Middle frontal gyrus (tissue), 1 donor: ENCODE measurements around the gene MDGA2.
A peak's percentile ranks its signal among the peaks of the same experiment; 100 is the strongest.
"Not testable (repeated sequence)": the region's sequence is repeated elsewhere in the genome, so short reads cannot be mapped to it uniquely, and the experiment has no call there.

Experiments used
- DNase-seq: peaks from one replicate; pipeline ENCODE4 v3.0.0-alpha.2; 2015; ENCODE audit warnings: low spot score; ENCODE audit errors: extremely low spot score

Gene MDGA2

DNA sequence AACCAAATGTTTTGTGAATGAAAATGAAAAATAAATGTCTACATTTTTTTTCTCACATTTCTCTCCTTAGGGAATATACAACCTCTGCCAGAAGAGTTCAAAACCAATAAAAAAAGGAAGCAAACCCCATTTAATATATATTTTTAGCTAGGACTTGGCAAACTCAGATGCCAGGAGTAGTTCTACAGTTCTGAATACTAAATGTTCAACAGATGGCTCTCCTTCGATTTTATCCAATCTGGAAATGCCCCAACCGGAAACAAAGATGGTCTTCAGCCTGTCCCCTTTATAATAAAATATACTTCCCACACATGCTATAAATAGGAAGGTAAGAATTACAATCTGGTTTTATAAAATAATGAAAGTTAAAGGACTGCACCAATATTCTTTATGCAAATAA lies 330.4 kb downstream of the MDGA2 start:
- no peak for DNase-seq

DNA sequence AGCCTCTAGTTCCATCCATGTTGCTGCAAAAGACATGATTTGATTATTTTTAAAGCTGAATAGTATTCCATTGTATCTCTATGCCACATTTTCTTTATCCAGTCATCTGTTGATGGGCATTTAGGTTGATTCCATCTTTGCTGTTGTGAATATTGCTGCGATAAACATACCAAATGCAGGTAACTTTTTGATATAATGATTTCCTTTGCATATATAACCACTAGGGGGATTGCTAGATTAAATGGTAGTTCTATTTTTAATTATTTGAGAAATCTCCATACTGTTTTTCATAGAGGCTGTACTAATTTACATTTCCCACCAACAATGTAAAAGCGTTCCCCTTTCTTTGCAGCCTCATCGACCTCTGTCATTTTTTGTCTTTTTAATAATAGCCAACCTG lies 342.5 kb downstream of the MDGA2 start:
- DNase-seq = no peak

DNA sequence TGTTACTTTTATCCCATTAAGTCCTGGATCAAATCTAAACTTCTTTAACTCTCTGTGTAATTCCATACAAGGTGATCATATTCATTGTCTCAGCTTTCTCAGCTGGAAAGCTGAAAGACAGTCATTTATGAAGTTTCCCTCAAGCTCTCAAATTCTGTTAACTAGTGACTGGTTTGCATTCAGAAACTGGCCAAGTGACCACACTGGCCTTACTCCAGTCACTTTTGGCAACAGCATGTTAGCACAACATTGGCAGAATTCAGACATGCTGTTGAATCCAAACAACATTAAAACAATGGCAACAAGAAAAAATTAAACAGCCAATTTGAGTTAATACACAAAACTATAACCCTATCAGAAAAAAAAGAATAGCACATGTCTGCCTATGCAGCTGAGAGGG lies 343.3 kb downstream of the MDGA2 start:
- no peak for DNase-seq

DNA sequence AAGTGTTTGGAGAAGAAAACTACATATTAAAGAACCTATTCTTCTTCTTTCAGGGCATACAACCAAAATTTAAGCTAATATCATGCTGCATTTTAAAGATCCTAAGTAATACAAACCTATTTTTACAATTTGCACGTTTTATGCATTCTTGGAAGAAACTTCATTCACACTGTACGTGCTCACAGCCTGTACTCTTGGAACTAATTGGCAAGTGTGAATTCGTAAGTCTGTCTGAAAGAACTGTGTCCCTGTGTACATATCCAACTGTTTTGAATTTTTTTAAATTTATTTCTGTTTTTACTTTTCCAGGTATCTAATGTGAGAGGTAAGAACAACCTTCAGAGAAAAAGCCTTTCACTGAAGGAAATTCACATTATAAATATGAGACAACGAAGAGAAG lies 347.0 kb downstream of the MDGA2 start:
- DNase-seq = no peak

DNA sequence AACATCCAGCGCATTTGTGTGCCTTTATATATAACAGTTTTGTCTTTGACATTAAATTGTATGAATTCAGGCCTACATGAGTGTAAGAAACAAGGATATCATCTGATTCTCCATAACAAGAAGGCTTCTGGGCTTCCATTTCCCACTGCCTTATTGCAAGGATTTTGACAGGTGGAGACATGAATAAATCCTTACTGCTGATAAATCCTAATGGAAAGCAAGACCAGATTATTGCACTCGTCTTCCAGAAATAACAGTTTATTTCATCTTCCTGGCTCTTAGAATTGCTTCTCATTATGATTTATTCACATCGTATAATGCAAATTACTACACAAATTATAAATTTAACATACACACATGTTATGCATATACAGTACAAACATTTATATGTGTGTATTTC lies 348.1 kb downstream of the MDGA2 start:
- DNase-seq = no peak

- DNase-seq = no peak
These were observed 352.7 kb downstream of the MDGA2 start for GRCh38 chr14:47322751-47323150.

DNA sequence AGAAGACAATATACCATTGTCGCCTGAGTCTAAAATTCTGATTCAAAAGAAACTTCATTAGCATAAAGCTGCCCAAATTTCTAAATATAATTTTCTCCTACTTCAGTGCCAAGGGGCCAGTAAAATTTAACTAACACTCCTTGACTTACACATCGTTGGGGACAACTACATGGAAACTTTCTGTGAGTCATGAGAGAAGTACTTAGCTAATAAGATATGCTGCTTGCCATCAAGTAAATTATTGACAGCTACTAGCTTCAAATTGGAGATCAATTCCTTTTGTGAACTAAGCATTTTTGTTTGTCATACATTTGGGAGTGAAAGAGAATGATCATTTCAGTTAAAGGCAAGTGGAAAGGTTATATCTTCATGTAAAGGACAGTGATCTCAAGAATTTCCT lies 373.3 kb downstream of the MDGA2 start:
- DNase-seq = no peak

DNA sequence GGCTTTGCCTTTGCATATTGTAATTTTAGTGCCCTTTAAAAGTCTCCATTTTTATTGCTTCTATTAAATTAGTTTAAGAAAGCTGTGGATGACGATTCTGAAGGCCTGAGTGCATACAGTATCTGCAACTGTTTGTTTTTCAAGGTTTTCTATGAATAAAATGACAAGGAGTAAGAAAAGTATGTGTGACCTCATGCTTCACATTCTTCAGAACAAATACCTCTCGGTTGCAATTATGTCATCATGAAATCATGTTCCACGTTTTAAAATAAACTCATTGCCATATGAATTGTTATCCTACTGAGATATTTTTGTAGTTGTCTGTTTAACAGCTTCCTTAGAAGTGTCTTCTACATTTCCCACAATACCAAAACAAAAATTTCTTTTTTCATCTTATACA lies 374.6 kb downstream of the MDGA2 start:
- no peak for DNase-seq

DNA sequence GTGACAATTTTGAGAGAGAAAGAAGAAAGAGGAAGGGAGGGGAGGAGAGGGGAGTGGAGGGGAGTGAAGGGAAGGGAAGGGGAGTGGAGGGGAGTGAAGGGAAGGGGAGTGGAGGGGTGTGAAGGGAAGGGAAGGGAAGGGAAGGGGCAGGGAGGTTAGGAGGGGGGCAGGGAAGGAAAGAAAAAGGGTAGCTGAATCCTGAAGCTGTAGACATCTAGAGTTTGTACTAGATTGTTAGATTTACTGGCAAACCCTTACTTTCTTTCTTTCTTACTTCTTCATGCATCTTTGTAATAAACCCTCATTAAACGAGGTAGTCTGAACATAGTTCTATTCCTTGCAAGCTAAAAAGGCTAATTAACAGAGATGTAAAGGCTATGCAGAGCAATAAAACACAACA lies 378.0 kb downstream of the MDGA2 start:
- DNase-seq = no peak

DNA sequence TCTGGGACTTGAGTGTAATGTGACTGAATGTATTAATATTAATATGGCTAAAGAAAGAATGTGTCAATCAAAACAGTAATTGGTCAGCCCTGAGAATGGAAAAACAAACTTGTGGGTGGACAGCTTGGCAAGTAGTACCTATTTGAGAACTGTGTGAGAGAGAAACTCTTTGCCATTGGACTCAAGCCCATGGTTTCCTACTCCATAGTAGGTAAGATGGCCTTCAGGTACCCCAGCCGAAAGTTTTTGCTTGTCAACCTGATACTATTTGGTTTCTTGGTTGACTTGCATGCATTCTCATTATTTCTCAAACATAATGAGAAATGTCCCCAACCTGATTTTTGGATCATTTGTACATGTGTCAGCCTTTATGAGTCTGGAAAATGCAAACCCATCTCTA lies 391.1 kb downstream of the MDGA2 start:
- DNase-seq = no peak

GRCh38 chr14:47281761-47282160 lies 393.6 kb downstream of the MDGA2 start:
- DNase-seq = not testable (repeated sequence)

DNA sequence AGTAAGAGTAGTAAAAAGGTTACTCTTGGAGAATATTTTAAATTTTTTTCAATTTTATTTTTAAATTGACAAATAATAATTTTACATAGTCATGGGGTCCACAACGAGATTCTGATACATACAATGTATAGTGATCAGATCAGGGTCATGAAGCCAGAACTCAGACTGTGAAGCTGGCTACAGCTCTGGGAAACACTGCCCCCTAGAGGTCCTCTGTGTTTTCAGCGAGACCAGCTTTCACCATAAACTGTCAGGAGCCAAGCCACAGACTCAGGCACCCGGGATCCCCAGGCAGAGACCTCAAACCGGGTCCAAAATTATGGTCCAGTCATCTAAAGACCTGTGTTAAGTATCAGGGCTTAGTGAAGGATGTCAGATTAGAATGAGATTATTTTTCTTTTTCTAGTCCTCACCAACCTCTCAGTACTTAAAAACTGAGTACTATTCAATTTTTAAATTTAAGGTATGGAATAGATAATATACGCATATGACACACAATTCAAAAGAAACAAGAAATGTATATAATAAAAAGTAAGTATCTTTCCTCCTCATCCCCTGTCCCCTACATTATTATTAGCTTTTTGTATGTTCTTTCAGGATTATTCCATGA lies 397.1 kb downstream of the MDGA2 start:
- DNase-seq = no peak

DNA sequence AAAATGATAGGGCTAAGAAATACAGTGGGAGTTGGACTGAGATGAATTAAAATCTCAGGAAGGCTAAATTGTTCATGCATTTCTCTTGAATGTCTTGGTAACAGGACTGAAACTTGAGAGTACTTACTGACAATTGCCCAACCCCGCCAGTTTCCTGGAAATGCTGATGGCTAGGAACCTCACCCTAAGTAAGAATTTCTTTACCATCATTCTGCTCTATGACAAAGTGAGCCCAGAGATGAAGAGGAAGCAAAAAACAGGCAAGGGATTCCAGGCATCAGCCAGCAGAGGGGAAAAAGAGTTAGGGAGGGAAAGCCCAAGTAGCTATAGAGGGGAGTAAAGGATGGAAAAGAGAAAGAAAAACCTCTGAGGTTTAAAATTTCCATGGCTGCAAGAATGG lies 397.7 kb downstream of the MDGA2 start:
- no peak for DNase-seq

GRCh38 chr14:47276931-47277330 lies 398.5 kb downstream of the MDGA2 start:
- DNase-seq = no peak

- DNase-seq = no peak
These were observed 401.5 kb downstream of the MDGA2 start for GRCh38 chr14:47273939-47274338.

DNA sequence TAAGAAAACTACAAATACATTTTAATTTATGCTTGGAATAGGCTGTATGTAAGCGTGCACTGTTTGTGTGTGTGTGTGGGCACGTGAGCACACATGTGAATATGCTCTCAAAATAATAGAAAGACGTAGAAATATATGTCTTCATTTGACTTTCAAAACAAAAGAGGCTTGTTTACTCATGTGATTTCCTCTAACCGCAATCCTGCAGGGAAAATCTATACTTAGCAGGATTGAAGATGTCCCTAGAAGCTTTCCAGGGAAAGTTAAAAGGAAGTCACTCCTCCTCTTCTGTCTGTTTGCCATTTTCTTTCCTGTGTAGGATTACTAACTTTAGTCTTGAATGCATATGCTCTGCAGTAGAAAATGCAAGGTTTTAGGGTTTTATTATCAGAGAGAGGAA lies 404.7 kb downstream of the MDGA2 start:
- peak; percentile 44 for DNase-seq

DNA sequence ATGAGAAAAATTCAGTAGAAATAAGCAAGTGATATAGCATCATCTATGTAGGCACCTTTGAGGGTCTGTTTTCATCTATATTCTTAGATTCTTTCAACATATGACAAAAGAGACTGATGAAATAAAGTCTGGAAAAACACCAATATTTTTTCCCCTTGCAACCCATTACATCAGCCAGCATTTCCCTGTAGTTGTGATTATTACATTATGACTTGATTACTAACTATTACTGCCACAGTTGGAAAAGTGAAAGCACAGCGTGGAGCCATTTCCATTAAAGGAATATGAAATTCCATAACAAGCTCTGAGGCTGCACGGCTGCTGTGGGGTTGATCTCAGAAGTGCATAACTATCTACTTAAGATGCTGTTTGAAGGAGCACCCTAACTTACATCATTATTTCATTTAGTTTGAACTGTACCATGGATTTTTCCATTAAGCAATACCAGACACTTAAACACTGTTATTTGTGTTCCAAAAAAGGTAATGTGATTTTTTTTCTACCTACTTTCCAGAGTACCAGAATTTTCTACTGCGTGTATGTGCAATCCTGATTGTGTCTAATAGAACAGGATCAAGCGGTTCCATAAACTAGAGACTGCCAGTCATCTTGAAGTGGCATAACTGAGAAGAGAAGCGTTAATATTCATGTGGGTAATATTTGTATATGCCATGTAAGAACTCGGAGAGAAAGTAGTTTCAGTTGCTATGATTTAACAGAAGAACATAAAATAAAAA lies 405.5 kb downstream of the MDGA2 start:
- DNase-seq = no peak

- DNase-seq = no peak
These were observed 410.6 kb downstream of the MDGA2 start for GRCh38 chr14:47264842-47265241.

GRCh38 chr14:47262801-47263200 lies 412.6 kb downstream of the MDGA2 start:
- no peak for DNase-seq

DNA sequence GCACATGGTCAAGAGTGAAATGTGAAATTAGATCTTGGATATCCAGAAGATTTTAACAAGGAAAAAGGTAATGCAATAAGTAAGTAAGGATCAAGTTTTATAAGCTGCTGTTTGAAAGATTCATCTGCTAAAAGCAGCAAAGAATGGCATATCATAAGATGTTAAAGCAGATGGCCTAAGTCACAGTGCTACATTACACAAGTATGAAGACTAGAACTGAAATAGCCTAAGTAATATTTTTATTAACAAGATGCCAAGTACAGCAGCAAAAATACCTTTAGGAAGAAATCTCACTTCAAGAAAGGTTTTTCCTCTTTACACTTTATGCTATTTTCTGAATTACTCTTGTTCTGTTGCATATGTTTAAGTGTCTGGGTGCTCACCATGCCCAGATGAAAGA lies 414.1 kb downstream of the MDGA2 start:
- DNase-seq = no peak

DNA sequence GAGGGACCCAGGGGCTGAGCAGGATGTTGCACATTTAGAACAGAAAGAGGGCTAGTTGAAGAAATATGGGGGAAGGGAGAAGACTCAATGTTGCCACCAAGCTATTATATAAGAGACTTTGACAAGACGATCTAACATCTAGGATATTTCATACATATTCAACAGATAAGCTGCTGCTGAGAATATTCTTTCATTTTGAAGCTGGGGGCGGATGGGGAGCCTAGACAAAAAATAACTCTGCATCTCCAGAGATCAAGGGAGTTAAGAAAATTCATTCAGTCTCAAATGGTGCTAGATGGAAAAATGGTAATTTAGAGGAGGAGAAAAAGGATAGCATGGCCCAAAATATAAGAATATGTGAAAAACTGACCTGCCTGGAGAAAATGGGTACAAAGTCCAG lies 415.6 kb downstream of the MDGA2 start:
- DNase-seq = no peak

- DNase-seq = no peak
These were observed 418.4 kb downstream of the MDGA2 start for GRCh38 chr14:47257013-47257412.

DNA sequence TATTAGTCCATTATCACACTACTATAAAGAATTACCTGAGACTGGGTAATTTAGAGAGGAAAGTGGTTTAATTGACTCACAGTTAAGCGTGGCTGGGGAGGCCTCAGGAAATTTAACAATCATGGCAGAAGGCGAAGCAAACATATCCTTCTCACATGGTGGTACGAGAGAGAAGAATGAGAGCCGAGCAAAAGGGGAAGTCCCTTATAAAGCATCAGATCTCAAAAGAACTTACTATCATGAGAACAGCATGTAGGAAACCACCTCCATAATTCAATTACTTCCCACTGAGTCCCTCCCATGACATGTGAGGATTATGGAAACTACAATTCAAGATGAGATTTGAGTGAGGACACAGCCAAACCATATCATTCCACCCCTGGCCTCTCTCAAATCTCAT lies 422.6 kb downstream of the MDGA2 start:
- no peak for DNase-seq
